MM.1S (cell line): Measurements from ENCODE around the gene PET117.

ENCODE experiments used
- EZH2phosphoT487 ChIP-seq: fragments of 300-600 bp; sonication (generic); IDR thresholded peaks from 2 replicates; pipeline ENCODE4 v1.6.1; 2018; ENCODE audit warnings: antibody characterized with exemption, low read length
- TF ChIP-seq, protein P1 (sequence below): fragments of 300-600 bp; sonication (generic); IDR thresholded peaks from 2 replicates; pipeline ENCODE4 v1.5.1; 2016; ENCODE audit warnings: antibody characterized with exemption, low read length, mixed read lengths

DNA sequence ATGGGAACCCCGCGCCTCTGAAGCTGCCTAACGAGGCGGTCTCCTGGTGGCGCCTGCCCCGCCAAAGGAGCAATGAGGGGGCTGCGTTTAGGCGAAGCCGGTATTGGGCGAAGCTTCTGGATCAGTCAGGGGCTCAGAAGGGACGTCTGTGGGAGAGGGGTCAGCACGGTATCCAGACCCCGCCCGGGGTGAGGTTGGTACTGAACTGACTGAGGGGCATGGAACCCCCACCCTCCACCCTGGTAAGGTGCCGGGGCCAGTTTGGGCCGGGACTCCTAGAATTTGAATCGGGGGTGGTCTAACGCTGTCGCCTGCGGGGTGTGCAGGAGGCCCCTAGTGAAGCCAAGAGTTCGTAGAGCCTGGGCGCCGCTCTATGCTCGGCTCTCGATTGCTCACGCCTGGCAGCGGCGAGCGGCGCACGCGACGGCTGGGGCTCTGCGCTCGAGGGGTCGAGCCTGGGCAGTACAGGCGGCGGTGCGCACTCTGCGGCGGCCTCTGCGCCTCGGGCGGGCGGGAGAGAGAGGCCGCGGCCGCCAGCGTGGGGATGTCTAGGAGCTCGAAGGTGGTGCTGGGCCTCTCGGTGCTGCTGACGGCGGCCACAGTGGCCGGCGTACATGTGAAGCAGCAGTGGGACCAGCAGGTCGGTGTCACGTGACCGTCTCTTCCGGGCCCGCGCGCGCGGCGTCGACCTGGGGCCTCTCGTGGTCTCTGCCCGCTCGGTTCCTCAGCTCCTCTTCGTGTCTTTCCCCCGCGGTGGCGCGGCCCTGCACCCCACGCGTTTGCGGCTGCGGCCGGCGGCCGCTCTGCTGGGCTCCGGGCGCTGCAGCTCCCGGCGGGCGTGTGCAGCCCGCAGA is at the start of gene PET117, which contains the start of gene KAT14:
- TF ChIP-seq, protein P1, sequence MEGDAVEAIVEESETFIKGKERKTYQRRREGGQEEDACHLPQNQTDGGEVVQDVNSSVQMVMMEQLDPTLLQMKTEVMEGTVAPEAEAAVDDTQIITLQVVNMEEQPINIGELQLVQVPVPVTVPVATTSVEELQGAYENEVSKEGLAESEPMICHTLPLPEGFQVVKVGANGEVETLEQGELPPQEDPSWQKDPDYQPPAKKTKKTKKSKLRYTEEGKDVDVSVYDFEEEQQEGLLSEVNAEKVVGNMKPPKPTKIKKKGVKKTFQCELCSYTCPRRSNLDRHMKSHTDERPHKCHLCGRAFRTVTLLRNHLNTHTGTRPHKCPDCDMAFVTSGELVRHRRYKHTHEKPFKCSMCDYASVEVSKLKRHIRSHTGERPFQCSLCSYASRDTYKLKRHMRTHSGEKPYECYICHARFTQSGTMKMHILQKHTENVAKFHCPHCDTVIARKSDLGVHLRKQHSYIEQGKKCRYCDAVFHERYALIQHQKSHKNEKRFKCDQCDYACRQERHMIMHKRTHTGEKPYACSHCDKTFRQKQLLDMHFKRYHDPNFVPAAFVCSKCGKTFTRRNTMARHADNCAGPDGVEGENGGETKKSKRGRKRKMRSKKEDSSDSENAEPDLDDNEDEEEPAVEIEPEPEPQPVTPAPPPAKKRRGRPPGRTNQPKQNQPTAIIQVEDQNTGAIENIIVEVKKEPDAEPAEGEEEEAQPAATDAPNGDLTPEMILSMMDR, result no peak
- no peak for TF ChIP-seq EZH2phosphoT487
